Measurements from ENCODE around the gene AHR. TPM values are rescaled to one million over a fixed set of nuclear protein-coding genes. Genes with fewer than 3 reads are reported as not detected.
A peak's percentile ranks its signal among the peaks of the same experiment; 100 is the strongest.

The AHR gene
- polyA plus RNA-seq, 1 donor: 37.9 TPM

DNA sequence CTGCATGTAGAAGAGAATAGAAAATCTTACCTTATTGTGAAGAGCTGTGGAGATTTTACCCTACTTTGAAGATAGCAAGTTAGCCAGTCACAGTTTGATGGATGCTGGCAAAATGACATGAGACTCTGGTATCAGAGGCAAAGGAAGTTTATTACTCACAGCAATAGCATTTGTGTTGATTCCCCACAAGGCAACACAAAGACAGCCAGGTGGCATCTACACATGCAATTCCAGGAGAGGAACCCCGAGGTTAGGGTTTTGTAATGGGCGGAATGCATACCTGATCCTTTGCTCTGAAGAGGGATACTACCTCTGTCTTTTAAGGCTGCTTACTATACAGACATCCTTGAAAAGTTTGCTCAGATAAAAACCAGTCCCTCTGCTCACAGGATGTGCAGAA is 59.5 kb downstream of the AHR start:
- WGBS (ENCODE audit: insufficient coverage, low lambda C conversion rate): no CpG with 5 or more reads among the region's 2 CpGs
- DNase-seq: no peak
- Histone ChIP-seq H3K4me3 (ENCODE audit: low read length) (no peak overlapping the region), H3K27me3 (ENCODE audit: control insufficient read depth, insufficient read depth, low read length) (no peaks in the 10 kb centered on the region), H3K4me1 (ENCODE audit: control insufficient read depth, insufficient read depth, low read length) (no peaks in the 10 kb centered on the region), H3K27ac (ENCODE audit: low read length) (no peak overlapping the region), H3K9me3 (ENCODE audit: control insufficient read depth, low read depth, low read length) (peaks cover 3% of the 10 kb centered on the region), H3K36me3 (ENCODE audit: control insufficient read depth, insufficient read depth, low read length) (no peaks in the 10 kb centered on the region)

DNA sequence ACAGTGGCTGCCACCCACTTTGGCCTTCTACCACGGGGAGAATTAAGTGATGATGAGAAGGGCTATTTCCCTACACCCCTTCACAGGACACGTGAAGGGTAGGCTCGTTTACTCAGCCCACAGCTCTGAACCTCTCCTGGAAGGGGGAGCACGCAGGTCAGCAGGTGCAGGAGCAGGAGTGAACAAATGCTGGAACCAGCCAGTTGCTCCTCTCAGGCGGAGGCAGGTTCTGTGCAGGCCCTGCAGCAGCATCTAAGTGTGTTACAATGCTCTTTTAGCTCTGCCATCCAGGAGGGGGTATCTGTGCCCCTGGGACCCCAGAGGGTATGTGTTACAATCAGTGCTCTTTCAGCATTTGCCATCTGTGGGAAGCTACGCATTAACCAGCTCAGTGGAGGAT is 61.2 kb downstream of the AHR start:
- H3K27ac ChIP-seq (ENCODE audit: low read length): no peak overlapping the region
- WGBS (ENCODE audit: insufficient coverage, low lambda C conversion rate): no CpG with 5 or more reads among the region's 6 CpGs

DNA sequence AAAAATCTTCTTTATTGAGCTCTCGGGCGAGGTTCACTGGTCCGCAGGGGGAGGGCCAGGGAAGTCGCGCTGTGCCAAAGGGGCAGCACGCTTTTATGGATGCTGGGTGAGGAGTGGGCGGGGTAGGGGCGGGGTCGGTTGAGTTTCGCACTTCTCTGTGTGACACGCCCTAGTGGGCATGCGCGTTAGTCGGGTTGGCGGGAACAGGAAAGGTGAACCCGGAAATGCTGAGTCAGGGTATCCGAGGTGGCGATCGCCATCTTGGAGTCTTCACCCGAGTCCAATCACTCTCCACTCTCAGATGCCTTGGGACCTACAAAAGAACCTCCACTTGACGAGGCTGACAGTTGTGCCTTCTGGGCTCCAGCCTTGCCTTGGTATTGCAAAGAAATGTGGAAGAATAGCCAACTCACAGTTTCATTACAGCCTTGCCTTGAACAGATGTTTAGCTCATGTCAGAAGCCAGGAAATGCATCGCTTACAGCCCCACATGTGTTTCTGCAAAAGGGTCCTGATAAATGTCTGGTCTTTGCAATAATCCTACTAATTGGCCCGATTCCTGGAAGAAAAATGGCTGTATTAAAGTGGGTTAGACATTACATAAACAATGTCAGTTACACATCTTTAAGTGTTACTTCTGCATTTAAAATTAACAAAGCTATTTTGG is 64.1 kb downstream of the AHR start:
- Histone ChIP-seq H3K4me3 (ENCODE audit: low read length) (no peak overlapping the region), H3K9me3 (ENCODE audit: control insufficient read depth, low read depth, low read length) (peaks cover 3% of the 10 kb centered on the region), H3K36me3 (ENCODE audit: control insufficient read depth, insufficient read depth, low read length) (no peaks in the 10 kb centered on the region), H3K27ac (ENCODE audit: low read length) (no peak overlapping the region), H3K27me3 (ENCODE audit: control insufficient read depth, insufficient read depth, low read length) (no peaks in the 10 kb centered on the region), H3K4me1 (ENCODE audit: control insufficient read depth, insufficient read depth, low read length) (no peaks in the 10 kb centered on the region)
- DNase-seq: peak in 1 of 2 donors; percentile 23
- no CpG with 5 or more reads among the region's 23 CpGs for WGBS (ENCODE audit: insufficient coverage, low lambda C conversion rate)

More for the DNA sequence above, 61.2 kb downstream of the AHR start:
- H3K9me3 ChIP-seq (ENCODE audit: control insufficient read depth, low read depth, low read length): peaks cover 3% of the 10 kb centered on the region
- no peaks in the 10 kb centered on the region for H3K27me3 ChIP-seq (ENCODE audit: control insufficient read depth, insufficient read depth, low read length)
- H3K4me1 ChIP-seq (ENCODE audit: control insufficient read depth, insufficient read depth, low read length): no peaks in the 10 kb centered on the region
- H3K36me3 ChIP-seq (ENCODE audit: control insufficient read depth, insufficient read depth, low read length): no peaks in the 10 kb centered on the region
- DNase-seq: no peak
- H3K4me3 ChIP-seq (ENCODE audit: low read length): no peak overlapping the region

DNA sequence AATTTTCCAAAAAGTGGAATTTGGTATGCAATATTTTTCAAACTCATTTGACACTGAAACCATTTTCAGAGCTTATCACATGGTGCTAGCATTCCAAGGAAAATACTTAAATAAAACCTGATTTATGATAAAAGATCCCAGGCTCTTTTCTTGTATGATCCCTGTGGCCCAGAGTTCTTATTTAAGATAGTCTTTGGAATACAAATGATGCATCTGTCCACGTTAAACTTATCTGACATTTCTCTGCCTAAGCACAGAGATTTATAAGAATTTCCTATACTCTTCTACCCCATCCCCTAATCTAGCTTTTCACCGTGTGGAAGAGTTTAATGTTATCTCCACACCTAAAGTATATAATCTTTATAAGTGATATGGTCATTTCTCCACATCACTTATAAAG is 66.2 kb downstream of the AHR start:
- H3K27ac ChIP-seq (ENCODE audit: low read length): no peak overlapping the region
- no peaks in the 10 kb centered on the region for H3K36me3 ChIP-seq (ENCODE audit: control insufficient read depth, insufficient read depth, low read length)
- no peaks in the 10 kb centered on the region for H3K27me3 ChIP-seq (ENCODE audit: control insufficient read depth, insufficient read depth, low read length)
- H3K4me1 ChIP-seq (ENCODE audit: control insufficient read depth, insufficient read depth, low read length): peaks cover 7% of the 10 kb centered on the region
- H3K9me3 ChIP-seq (ENCODE audit: control insufficient read depth, low read depth, low read length): peaks cover 3% of the 10 kb centered on the region
- WGBS (ENCODE audit: insufficient coverage, low lambda C conversion rate): 86% methylated on average over 2 of the region's 2 CpGs
- DNase-seq: no peak
- H3K4me3 ChIP-seq (ENCODE audit: low read length): no peak overlapping the region

DNA sequence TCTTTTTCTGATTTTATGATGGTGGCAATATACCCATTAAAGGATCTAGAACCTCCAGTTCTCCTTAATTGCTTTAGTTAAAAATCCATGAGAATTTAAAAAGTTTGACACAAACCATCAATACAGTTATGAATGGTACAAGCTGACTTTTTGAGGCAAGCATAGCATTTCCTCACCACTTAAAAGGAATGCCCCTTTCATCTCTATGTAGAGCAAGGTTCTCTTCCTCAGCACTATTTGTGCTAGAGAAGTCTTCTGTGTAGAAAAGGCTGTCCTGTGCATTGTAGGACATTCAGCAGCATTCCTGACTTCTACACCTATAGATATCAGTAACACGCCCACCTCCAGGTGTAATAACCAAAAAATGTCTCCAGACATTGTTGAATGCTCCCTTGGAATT is 67.3 kb downstream of the AHR start:
- DNase-seq: no peak
- Histone ChIP-seq H3K4me1 (ENCODE audit: control insufficient read depth, insufficient read depth, low read length) (peaks cover 15% of the 10 kb centered on the region), H3K4me3 (ENCODE audit: low read length) (no peak overlapping the region), H3K36me3 (ENCODE audit: control insufficient read depth, insufficient read depth, low read length) (no peaks in the 10 kb centered on the region), H3K27me3 (ENCODE audit: control insufficient read depth, insufficient read depth, low read length) (no peaks in the 10 kb centered on the region), H3K9me3 (ENCODE audit: control insufficient read depth, low read depth, low read length) (peaks cover 3% of the 10 kb centered on the region), H3K27ac (ENCODE audit: low read length) (no peak overlapping the region)
- no CpG with 5 or more reads among the region's 1 CpG for WGBS (ENCODE audit: insufficient coverage, low lambda C conversion rate)

DNA sequence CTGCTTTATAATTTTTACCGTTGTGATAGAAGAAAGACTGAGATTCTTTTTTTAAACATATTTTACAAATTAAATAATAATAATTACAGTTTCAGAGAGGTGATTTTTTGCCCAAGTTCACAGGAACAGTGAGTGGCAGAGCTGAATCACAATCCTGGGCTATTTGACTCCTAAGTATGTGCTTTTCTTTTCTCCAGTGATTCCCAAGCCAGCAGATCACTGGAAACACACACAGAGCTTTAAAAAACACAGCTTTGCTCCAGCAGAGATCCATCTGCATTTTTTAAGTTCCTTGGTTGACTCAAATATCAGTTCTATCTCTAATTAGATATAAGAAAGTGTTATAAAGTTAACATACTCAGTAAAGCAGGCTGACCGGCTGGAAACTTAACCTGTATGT is 69.0 kb downstream of the AHR start:
- no peaks in the 10 kb centered on the region for H3K27me3 ChIP-seq (ENCODE audit: control insufficient read depth, insufficient read depth, low read length)
- H3K36me3 ChIP-seq (ENCODE audit: control insufficient read depth, insufficient read depth, low read length): no peaks in the 10 kb centered on the region
- H3K9me3 ChIP-seq (ENCODE audit: control insufficient read depth, low read depth, low read length): peaks cover under 1% of the 10 kb centered on the region
- peaks cover 15% of the 10 kb centered on the region for H3K4me1 ChIP-seq (ENCODE audit: control insufficient read depth, insufficient read depth, low read length)
- H3K4me3 ChIP-seq (ENCODE audit: low read length): no peak overlapping the region
- H3K27ac ChIP-seq (ENCODE audit: low read length): no peak overlapping the region
- no CpG with 5 or more reads among the region's 2 CpGs for WGBS (ENCODE audit: insufficient coverage, low lambda C conversion rate)
- DNase-seq: no peak

DNA sequence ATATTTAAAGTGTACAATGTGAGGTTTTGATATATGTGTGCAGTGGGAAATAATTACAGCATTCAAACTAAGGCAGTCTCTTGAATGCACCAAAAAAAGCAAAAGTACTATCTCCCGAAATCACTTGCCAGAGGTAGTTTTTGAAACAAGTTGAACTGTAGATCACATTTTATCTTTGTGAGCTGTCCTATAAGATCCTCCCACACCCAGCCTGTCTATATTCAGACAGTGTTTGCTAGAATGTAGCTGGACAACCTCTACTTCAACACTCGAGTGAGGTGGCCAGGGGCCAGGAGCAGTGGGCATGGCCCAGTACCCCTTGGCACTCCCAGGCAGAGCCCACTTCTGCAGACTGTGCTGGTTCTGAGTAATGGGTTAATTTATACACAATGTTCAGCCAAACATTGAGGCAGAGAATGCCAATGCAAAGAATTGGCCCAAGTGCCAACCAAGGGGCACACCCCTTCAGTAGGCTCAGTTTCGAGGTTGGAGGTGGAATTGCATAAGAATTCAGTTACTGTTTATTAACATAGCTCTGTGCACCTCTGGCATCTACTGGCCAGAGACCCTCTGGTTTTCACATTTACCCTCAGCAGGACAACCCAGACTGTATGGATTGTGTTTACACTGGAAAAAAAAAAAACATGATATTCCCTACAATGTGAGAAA is 70.5 kb downstream of the AHR start:
- peak overlapping the region; percentile 11 for H3K27ac ChIP-seq (ENCODE audit: low read length)
- H3K9me3 ChIP-seq (ENCODE audit: control insufficient read depth, low read depth, low read length): no peaks in the 10 kb centered on the region
- no CpG with 5 or more reads among the region's 3 CpGs for WGBS (ENCODE audit: insufficient coverage, low lambda C conversion rate)
- H3K36me3 ChIP-seq (ENCODE audit: control insufficient read depth, insufficient read depth, low read length): no peaks in the 10 kb centered on the region
- H3K27me3 ChIP-seq (ENCODE audit: control insufficient read depth, insufficient read depth, low read length): no peaks in the 10 kb centered on the region
- H3K4me3 ChIP-seq (ENCODE audit: low read length): no peak overlapping the region
- DNase-seq: no peak
- peaks cover 15% of the 10 kb centered on the region for H3K4me1 ChIP-seq (ENCODE audit: control insufficient read depth, insufficient read depth, low read length)

DNA sequence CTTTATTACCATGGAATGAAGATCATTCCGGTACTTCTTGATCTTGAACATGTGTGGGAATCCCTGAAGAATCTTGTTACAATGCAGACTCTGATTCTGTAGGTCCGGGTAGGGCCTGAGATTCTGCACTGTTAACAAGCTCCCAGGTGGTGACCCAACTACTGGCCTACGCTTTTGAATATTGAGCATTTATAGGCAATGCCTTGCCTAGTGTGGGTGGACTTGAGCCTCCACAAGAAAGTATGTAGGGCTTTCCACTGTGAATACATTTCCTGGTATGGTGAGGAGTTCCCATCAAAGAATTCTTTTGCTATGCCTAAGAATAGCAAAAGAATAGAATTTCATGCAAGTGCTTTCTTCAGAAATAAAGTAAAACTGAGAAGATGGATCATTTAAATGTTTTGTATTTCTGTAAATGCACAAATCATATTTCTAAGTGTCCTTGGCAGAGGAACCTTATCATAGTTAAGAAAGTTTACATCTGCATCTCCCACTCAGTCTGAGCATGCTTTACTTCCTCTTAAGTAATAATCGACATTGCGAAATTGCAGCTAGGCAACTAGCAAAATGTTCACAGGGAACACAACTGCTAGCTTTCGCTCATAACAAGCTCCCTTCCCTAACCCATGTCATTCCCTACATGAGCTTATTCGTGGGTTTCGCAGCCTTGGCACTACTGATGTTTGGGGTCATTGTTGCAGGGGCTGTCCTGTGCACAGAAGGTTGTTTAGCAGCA is 71.4 kb downstream of the AHR start:
- peaks cover 15% of the 10 kb centered on the region for H3K4me1 ChIP-seq (ENCODE audit: control insufficient read depth, insufficient read depth, low read length)
- no peaks in the 10 kb centered on the region for H3K9me3 ChIP-seq (ENCODE audit: control insufficient read depth, low read depth, low read length)
- peak overlapping the region; percentile 11 for H3K27ac ChIP-seq (ENCODE audit: low read length)
- no peak overlapping the region for H3K4me3 ChIP-seq (ENCODE audit: low read length)
- H3K27me3 ChIP-seq (ENCODE audit: control insufficient read depth, insufficient read depth, low read length): no peaks in the 10 kb centered on the region
- H3K36me3 ChIP-seq (ENCODE audit: control insufficient read depth, insufficient read depth, low read length): no peaks in the 10 kb centered on the region
- peak; percentile 70 to 86 for DNase-seq
- WGBS (ENCODE audit: insufficient coverage, low lambda C conversion rate): 40% methylated on average over 1 of the region's 8 CpGs

DNA sequence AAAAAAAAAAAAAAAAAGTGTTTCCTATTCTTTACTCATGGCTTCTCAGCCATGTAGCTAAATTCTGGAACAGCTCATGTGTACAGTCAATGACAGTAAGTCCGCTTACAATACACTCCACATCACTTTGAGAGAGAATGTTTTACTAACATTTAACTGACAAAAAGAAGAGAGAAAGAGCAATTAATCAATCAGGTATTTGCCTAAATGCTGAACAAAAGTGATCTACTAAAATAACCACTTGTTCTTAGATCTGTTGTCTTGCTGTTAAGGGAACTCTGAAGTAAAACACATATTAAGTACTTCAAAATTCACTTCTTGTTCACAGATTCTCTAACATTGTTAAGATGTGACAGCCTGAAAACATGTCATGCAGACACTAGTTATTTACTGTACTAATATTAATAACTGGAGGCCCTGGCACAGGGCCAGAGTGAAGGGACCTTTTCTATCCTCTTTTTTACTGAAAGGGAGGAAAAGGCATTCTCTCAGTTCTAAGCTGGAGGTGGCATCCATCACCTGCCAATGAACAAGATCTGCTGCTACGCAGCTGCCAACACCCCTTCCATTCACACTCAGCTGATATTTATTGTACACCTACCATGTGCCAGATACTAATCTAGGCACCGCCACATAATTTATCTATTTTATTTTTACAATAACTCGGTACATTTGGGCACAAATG is 72.6 kb downstream of the AHR start:
- Histone ChIP-seq H3K36me3 (ENCODE audit: control insufficient read depth, insufficient read depth, low read length) (no peaks in the 10 kb centered on the region), H3K4me3 (ENCODE audit: low read length) (no peak overlapping the region), H3K27ac (ENCODE audit: low read length) (no peak overlapping the region), H3K27me3 (ENCODE audit: control insufficient read depth, insufficient read depth, low read length) (no peaks in the 10 kb centered on the region), H3K4me1 (ENCODE audit: control insufficient read depth, insufficient read depth, low read length) (peaks cover 15% of the 10 kb centered on the region), H3K9me3 (ENCODE audit: control insufficient read depth, low read depth, low read length) (no peaks in the 10 kb centered on the region)
- 100% methylated on average over 1 of the region's 4 CpGs for WGBS (ENCODE audit: insufficient coverage, low lambda C conversion rate)
- DNase-seq: no peak
